CD4-positive, alpha-beta T cell treated with Interleukin-10 for 1 hour (primary cell): ENCODE data around the gene KCNQ1.
A peak's percentile ranks its signal among the peaks of the same experiment; 100 is the strongest.

ENCODE experiments used
- DNase-seq: peaks from one replicate; pipeline ENCODE4 v3.0.0-alpha.2; 2020

The KCNQ1 gene

DNA sequence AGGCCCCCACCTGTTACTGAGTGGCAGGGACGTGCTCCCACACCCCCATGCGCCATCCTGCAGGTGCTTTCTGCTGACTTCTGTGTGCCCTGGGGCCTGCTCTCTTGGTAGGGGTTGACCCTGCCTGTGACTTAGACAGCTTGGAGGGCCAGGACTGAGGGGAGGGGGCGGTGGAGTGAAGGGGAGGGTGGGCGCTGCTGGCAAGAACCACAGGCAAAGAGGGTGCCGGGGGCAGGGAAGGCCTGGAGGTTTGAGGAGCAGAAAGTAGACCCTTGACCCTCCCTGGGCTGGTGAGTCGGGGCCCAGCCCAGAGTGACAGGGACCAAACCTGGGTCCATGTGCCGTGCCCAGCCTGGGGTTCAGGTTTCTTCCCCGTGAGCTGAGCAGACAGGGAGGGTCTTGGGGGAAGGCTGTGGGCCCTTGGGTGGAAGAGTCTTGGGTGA is 17.8 kb downstream of the KCNQ1 start:
- no peak for DNase-seq

DNA sequence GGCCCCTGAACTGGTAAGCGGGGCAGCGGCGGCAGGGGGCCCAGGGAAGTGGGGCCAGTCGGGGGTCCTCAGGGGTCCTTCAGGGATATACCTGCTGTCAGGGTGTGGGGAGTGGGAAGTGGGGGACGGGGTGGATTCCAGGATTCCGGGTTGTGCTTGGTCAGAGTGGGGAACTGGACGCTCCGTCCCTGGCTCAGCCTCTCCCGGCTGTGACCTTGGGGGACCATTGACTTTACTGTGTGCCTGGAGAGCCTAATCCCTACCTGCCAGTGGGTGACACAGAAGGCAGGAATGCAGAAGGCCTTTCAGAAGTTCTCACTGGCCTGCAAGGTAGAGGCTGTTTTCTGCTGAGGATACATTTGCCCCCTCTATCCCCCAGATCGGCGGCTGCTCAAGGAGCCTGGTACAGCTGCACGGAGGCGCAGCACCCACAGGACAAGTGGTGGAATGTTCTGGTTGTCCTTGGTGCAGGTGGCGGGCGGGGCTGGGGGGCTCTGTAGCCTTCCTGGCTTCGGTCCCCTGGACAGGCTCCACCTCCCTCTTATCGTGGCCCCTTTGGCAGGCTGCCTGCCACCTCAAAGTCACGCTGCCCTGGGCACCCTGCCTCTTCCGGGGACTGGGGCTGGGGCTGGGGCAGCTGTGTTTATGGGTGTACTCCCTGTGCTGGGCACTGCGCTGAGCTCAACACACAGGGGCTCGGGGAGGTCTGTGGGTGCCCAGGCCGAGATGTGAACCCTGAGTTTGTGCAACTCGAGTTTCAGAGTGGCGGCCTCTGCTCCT is 18.4 kb downstream of the KCNQ1 start:
- DNase-seq, result no peak

DNA sequence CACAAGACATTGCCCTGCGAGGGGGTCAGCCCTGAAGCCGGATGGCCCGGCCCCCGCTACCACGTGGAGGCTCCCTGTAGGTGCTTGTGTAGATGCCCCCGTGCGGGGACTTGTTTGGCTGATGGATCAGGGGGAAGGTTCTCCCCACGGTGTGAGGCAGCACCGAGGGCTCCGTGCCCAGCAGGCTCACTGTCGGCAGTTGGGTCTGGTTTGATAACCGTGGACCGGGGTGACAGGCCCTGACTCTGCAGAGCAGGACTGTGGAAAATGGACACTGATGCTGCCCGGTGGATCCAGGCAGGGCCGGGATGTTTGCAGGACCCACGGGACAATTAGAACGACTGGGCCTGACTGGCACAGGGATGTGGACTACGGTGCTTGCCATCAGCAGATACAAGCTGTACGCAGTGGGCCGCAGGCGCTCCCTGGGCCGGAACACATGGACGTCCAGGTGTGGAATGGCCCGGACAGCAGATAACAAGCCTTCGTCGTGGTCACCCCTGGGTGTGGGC is 19.0 kb downstream of the KCNQ1 start:
- DNase-seq, result no peak

DNA sequence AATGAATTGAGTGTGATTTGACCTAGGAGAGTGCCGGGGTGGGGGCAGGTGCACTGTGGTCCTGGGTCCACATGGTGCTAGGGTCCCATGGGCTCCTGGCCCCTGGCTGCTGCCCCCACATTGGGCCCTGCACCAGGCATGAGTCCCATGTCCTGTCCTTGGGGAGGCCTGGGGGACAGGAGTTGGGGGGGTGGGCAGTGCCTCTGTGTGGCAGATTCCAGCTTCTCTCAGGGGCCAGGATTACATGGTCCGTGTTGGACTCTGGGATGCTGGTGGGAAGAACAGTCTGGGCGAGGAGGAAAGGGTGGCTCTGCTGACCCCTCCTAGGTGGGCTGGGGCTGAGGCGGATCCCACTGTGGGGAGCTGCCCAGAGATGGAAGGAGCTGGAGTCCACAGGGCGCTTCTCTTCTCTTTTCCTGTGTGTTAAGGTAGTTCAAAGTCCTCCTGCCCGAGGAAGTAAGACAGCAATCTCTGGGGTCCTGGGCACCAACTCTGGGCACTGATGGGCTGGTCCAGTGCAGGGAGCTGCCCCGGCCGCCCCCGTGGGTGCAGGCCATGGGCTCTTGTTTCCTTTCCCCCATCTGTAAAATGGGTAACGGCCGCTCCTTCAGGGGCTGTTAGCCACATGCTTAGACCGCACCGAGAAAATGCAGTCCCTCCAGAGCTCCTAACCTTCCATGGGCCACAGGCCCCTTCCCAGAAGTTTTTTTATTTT is 19.8 kb downstream of the KCNQ1 start:
- no peak for DNase-seq

DNA sequence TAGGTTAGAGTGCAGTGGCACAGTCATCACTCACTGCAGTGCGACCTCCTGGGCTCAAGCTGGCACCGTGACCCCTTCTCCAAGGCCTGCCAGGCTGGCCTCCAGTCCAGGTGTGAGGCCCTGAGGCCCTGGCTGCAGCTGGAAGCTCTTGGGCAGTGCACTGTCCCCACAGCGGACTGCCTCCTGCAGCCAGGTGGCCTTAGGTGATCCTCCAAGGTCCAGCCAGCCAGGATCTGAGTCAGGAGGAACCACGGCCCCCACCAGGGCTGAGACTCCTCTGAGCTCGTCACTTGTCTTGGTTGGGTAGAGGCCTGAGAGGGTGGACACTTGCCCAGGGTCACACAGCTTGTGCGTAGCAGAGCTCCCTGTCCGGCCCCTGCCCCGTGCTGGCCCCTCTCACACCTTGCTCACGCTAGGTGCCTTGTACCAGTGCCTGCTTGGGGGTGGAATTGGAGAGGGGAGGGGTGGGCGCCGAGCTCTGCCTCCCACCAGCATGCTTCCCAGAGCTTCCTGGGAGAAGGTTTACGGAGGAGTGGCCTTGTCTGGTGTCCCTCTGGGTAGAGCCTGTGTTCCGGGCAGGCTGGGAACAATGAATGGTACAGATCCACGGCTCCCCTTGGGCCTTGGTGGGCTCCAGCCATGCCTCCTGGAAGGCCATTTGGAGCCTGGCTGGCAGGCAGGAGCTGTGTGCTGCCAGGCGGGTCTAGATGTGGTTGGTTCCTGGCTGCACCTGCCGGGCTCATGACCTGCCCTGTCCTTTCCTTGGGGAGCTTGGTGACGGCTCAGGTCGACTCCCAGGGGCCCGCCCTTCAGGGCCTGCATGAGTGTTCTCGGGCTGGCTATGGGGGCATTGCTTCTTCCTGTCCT is 20.6 kb downstream of the KCNQ1 start:
- DNase-seq, result no peak

DNA sequence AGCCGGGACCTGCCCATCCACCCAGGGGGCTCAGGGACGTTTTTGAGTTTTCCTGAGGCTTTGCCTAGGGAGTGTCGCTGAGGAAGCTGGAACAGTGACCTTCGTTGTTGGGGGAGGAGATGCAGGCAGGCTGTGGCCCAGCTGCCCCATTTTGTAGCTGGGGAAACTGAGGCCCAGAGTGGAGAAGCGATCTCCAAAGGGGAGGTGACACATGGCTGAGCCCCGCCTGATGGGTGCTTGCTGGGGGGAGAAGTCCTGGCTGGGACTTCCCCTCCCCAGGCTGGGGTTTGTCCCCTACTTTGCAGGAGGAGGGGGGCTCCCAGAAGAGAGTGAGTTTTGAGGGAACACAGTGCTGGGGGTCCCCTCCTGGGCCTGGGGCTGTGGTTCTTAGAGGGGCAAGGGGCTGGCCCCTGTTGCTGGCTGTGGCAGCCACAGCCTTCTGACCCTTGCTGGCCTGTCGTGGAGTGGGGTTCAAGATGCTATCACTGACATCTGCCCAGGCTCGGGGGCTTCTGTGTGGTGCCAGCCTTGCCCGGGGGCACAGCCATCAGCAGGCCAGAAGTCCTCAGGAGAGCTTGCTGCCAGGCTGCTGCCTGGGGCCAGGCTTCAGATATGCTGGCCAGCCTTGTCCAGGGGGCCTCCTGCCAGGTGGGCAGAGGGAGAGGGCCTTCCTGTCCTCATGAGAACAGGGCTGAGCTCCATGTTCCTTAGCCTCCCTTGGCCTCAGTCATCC is 21.4 kb downstream of the KCNQ1 start:
- no peak for DNase-seq

DNA sequence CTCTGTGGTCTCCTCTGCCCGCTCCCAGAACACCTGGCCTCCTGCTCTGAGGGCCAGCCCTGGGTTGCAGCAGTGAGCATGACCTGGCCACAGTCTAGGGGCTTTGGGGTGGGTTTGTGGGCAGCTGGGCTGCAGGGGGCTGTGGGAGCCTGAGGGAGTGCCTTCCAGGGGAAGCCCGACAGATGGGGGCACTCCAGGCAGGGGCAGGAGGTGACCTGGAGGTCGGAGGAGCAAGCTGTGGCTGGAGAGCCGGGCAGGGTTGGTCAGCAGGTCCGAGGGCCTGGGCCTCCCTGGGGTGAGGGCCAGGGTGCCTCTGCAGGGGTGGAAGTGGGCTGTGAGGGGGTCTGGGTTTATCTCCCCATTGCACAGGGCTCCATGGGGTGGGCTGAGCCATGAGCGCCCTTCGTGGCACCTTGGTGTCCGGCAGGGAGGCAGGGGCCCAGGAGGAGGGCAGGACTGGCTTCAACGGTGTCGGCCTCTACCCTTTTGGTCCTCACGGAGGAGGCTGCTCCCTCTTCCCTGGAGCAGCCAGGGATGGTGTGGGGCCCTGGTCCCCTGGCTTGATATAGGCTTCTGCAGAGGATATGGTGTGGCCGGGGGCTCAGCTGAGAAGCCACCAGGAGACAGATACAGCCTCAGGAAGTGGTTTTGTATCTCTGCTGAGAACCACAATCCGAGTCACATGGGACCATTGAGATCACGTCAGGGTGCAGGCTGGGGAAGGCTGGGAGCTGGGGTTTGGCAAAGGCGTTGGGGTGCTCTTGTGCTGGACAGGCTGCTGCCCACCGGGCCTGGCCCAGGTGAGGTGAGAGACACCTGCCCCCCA is 22.3 kb downstream of the KCNQ1 start:
- DNase-seq, result peak; percentile 65

DNA sequence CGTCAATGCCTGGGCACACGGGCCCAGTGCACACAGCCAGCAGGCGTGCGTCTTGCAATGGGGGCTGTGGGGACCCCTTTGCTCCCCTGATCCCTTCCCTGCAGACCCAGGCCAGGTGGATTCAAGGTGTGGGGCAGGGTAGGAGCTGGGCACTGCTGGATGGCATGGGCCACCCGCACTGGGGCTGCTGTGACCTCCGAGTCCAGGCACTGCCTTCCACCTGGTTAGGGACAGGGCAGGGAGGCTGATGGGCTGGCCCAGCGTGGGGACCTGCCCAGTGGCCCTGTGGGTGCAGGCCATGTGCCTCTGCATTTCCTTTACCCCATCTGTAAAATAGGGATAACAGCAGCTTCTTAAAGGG is 22.9 kb downstream of the KCNQ1 start:
- no peak for DNase-seq

DNA sequence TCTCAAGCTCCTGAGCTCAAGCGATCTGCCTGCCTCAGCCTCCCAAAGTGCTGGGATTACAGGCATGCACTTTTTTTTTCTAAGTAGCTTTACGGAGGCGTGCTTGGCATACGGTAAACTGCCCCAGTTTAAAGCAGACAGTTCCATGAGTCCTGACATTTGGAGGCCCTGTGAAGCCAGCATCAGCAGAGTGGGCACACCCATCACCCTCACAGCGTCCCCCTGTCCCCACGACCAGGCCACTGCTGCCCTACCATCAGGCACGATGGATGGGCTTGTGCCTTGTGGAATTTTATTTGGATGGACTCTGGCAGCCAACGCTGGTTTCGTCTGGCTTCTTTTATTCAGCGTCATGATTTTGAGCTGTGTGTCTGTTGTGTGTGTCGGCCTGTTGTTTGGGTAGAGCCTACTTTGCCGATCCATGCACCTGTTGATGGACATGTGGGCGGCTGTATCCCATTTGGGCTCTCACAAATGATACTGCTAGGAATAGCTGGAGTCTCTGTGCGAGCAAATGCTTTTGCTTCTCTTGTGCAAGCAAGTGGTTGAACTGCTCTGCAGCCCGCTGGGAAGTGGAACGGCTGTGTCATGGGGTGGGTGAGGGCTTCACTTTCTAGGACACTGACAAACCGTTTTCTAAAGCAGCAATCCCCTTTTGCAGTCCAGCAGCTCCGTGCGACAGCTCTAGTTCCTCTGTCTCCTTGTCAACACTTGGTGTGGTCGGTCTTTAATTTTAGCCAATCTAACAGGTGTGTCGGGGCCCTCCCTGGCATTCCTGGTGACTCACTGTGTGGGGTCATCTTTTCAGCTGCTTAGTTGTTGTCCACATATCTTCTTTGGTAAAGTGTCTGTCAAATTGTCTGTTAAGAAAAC is 23.8 kb downstream of the KCNQ1 start:
- no peak for DNase-seq

DNA sequence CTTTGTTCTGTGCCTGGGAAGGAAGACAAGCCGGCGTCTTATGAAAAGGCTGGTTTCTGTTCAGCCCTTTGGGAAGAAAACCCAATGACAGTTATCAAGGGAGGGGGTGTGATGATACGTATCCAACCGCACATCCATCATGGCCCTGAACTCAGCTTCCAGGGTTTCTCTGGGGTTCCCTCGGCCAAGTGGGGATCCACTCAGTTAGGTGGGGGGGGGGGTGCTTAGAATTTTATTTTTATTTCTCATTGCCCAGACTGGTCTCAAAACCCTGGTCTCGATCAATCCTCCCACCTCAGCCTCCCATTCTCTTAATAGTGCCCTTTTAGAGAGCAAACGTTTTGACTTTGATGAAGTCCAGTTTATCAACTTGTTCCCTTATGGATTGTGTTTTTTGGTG is 25.7 kb downstream of the KCNQ1 start:
- no peak for DNase-seq

DNA sequence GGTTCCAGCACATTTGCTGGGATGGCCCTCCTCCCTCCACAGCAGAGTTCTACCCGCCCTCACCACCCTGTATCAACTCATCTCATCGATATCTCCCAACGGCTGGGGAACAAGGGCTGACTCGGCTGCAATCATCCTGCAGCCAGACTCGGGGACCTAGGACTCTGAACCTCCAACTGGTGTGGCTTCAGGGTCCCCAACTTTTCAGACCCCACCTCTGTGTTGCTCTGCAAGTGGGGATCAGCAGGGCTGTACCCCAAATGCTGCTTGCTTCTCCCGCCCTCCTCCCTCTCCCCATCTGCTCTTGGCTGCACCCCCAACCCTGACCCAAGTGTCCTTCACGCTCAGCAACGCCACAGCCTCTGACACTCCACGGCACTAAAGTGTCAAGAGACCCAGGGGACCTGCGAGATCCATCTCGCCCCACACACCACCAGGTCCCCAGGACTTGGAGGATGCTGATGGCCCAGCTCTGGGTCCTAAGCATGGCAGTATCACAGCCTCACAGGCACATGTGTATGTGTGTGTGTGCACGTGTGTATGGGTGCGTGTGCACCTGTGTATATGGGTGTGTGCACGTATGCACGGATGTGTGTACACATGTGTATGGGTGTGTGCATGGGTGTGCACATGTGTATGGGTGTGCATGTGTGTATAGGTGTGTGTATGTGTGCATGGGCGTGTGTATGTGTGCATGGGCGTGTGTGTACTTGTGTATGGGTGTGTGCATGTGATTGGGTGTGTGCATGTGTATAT is 26.4 kb downstream of the KCNQ1 start:
- DNase-seq, result no peak

DNA sequence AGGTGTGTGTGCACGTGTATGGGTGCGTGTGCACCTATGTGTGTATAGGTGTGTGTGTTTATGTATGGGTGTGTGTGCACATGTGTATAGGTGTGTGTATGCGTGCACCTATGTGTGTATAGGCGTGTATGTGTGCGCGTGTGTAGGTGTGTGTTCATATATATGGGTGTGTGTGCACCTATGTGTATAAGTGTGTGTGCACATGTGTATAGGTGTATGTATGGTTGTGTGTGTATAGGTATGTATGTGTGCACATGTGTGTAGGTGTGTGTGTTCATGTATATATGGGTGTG is 26.9 kb downstream of the KCNQ1 start:
- no peak for DNase-seq

DNA sequence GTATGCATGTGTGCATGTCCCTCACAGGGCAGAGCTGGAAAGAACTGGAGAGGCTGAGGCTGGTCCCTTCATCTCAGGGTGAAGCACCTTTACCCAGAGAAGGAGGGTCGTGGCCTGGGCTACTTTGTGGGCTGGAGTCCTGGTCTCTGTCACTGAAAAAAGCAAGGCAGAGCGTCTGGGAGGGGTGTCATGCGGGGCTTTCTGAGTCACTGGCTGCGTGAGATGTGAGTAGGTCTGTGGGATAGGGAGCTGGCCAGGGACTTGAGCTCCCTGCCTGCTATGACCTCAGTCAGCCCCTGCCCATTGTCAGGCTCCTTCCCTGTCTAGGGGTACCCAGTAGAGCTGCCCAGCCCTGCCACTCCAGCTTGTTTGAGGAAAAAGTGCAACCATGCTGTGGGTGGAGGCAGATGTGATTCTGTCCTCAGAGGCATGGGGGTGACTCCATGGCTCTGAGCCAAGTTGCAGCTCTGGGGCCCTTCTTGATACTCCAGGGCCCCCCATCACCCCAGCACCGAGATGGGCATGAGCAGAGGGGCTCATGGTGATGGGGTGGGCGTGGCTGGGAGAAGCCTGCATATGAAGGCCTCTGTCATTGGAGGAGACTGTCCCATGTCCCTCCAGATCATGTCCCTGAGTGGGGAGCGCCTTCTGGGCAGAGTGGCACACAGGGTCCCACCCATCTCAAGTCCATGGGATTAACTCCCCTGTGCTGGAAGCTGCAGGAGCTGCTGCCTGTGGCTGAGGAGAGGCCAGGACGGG is 27.8 kb downstream of the KCNQ1 start:
- DNase-seq, result no peak

DNA sequence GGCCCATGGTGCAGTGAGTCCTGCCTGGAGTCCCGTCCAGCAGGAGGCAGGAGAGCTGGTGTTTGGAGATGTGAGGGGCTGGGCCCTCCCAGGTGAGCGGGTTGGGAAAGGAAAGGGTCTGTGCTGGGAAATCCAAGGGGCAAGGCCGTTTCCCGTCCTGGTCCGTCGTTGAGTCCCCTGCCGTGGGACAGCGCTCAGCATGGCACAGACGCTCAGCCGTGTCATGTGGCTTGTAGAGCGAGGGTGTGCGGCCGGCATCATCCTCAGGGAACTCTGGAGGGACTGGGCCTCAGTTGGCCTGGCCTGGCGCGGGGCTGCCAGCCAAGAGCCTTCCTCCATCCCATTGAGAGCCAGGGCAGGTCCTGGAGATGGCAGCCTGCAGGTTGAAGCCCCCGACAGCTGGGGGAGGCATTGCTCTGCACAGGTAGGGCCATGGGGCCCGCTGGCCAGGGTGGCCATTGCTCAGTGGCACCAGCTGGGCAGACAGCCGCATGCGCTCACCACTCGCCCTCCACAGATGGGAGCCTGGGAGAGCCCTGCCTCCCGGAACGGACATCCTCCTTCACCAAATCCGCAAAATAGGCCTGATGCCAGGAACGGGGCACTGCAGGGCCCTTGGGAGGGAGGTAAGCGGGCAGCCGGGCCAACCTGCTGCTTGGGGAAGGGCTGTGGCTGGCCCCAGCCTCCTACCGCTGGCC is 28.7 kb downstream of the KCNQ1 start:
- no peak for DNase-seq

DNA sequence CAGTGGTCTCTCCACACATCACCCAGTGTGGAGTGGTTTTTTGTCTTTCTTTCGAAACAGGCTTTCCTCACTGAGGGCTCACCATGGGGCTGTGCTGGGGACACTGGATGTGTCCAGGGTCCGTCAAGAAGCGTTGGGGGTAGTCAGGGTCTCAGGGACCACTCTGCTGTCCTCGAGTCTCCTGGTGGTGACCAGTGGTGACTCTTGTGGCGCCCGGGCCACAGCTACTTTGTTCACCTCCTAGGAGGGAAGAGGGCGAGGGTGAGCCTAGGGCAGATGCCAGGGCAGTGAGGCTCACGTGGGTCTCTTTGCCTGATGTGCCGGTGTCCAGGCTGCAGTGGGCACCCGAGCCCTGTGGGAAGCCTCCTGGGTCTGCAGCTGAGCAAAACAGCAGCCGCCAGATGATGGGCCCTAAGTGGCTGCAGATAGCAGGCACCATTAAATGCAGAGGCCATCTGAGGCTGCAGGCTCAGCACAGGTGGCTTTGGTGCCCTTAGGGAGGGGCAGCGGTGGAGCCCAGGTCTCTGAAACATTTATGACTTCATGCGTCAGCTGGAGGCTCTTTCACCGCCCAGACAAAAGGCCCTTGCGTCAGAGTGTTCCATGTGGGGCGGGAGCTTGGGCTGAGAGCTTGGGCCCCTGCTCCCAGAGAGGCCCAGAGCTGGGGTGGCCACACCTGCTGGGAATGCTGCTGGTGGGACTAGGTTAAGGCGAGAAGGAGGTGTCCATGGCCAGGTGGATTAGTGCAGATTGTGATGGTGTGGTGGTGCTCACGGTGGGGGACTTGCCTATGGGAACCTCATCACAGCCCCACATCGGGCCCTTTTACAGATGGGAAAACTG is 29.5 kb downstream of the KCNQ1 start:
- DNase-seq, result no peak

DNA sequence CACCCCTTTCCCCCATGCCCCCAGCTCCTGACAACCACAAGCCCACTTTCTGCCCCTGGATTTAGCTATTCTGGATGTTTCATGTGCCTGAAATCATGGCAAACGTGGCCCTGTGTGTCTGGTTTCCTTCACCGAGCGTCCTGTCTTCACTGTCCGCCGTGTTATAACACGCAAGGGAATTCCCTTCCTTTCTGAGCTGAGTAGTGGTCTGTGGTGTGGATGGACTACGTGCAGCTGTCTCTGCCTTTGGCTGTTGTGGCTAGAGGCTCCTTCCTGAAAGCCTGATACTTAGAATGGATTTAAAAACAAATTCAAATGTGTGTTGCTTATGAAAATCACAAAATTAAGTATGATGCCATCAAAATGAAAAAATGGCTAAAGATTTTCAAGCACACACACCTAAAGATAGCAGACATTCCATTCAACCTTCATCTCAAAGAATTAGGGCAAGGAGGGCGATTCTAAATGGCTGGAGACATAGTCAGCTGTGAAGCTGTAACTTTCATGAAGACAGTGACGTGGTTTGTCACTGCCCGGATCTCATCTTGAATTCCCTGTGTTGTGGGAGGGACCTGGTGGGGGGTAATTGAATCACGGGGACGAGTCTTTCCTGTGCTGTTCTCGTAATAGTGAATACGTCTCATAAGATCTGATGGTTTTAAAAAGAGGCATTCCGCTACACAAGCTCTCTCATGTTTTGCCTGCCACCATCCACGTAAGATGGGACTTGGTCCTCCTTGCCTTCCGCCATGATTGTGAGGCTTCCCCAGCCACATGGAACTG is 30.5 kb downstream of the KCNQ1 start:
- no peak for DNase-seq

DNA sequence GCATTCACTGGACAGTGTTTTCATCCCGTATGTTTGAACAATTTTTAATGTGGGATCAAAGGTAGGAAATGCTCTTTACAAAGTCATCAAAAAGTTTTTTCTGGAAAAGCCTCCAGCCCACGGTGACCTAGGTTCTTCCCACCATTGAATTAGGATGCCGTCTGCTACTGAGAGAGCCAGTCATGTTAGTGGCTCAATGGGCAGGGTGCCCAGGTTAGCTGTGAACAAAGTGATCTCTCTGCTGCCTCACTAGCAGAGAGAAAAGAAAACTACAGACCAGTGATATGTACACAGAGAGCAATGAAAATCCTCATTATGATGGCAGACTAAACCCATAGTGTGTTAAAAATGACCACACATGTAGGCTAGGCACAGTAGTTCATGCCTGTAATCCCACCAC is 32.4 kb downstream of the KCNQ1 start:
- no peak for DNase-seq
